ENCODE results near the gene ZNF281.

GRCh38 chr1:200414657-200415056, 4.8 kb upstream of the ZNF281 start:
- TF ChIP-seq EP300 (IDR thresholded peaks at IDR 0.05) (no peak), CTCF (IDR thresholded peaks at IDR 0.05) (no peak), POLR2AphosphoS5 (IDR thresholded peaks at IDR 0.05) (no peak), POLR2A (IDR thresholded peaks at IDR 0.05) (no peak)

Measured in gastroesophageal sphincter (tissue), 3 donors.